Omental fat pad (tissue), 4 donors: ENCODE results near the gene STAT1. TPM values are rescaled to one million over a fixed set of nuclear protein-coding genes. Genes with fewer than 3 reads are reported as not detected.
A peak's percentile ranks its signal among the peaks of the same experiment; 100 is the strongest.
"Not testable (repeated sequence)": the region's sequence is repeated elsewhere in the genome, so short reads cannot be mapped to it uniquely, and the experiment has no call there.

Source experiments
- ATAC-seq: fragments of 150-250 bp; one replicate; pipeline ENCODE4 v1.9.1; 2016; ENCODE audit warnings: mild to moderate bottlenecking, moderate library complexity; ENCODE audit not compliant: low FRiP score
- DNase-seq: peaks from one replicate; pipeline ENCODE4 v3.0.0-alpha.2; 2019; ENCODE audit warnings: low spot score
- total RNA-seq, 4 donors: library from RNA; depleted of rRNA; stranded (reverse); fragments of >200 nt; gene quantifications; one replicate each; pipeline ENCODE4 v1.1.0, GENCODE V29; 2016
- TF ChIP-seq, protein P1 (sequence below), 3 donors: fragments of 450-650 bp; IDR thresholded peaks; one replicate each; pipeline ENCODE4 v1.5.1; 2016 to 2017; ENCODE audit warnings: antibody characterized with exemption in 3 of 3, mild to moderate bottlenecking in 3 of 3, moderate library complexity in 2 of 3

STAT1 gene
- total RNA-seq, 4 donors from 2014 or later: 63.5 to 161 (median 95.1) TPM

DNA sequence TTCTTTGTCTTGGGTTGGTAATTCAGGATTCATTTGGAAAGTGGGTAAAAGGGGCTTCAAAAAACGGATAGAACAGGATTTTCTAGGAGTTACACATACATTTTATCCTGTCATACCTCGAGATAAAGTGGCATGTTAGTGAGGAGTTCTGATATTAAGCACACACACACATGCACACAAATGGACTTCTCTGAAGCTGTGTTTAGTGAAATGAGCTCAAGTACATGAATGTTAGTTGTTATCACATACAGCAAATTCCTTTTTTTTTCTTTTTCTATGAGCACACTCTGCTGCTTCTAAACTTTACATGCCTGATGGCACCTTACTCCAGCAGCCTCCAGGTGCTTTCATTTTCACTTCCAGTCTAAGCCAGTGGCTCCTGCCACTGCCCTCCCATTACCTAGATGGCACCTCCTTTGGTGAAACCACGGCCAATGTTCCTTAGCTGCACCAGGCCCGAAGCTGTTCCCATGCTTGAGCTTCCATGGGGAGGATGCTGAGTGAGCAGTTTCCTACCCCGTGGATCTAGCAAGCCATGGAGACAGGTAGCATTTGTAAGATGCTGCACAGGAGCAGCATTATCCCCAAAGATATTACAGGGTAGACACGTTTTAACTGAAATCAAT lies 49.7 kb downstream of the STAT1 start:
- no peak for DNase-seq
- no peak for ATAC-seq
- TF ChIP-seq, protein P1, sequence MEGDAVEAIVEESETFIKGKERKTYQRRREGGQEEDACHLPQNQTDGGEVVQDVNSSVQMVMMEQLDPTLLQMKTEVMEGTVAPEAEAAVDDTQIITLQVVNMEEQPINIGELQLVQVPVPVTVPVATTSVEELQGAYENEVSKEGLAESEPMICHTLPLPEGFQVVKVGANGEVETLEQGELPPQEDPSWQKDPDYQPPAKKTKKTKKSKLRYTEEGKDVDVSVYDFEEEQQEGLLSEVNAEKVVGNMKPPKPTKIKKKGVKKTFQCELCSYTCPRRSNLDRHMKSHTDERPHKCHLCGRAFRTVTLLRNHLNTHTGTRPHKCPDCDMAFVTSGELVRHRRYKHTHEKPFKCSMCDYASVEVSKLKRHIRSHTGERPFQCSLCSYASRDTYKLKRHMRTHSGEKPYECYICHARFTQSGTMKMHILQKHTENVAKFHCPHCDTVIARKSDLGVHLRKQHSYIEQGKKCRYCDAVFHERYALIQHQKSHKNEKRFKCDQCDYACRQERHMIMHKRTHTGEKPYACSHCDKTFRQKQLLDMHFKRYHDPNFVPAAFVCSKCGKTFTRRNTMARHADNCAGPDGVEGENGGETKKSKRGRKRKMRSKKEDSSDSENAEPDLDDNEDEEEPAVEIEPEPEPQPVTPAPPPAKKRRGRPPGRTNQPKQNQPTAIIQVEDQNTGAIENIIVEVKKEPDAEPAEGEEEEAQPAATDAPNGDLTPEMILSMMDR (IDR thresholded peaks at IDR 0.05): no peak

DNA sequence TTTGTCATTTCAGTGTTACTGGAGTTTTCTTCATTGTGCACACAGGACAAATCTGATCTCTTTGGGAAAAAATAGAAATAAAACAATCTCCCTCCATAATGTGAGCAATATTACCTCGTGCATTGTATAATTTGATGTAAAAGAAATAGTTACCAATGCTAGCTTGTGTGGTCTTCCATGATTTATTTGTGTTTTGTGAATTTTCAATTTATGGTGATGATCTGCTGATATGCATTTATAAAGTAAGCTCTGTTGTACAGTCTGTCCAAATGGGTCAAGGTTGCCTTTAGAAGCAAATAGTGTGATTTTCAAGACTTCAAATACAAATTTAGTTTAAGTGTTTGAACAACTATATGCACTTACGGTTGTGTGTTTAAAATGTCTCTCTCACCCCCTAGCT lies 50.9 kb downstream of the STAT1 start:
- TF ChIP-seq, protein P1 (IDR thresholded peaks at IDR 0.05): no peak
- no peak for ATAC-seq
- no peak for DNase-seq

DNA sequence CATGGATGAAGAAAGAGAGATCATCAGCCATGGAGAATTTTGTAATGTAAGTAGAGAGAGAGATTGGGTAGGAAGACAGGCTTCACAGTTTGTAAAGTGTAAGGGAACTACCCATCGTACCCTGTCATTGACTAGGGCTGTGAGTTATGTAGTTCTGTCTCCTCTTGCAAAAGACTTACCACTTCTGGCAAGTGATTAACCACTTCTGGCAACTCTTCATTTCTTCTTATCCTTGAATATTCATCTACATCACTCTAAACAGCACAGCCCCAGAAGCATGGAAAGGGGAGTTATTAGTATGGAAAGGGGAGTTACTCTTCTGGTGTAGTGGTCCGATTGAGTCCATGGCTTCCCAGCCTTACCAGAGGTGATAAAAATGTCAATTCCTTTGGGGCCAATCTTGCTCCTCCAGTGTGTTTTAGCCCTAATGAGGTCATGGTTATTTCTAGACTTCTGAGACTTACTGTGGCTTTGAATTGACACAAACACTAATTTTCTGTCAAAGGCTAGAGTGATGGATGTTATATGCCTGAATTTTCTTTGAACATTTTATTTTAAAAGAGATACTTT lies 52.0 kb downstream of the STAT1 start:
- no peak for DNase-seq
- ATAC-seq: peak; percentile 90
- TF ChIP-seq, protein P1 (IDR thresholded peaks at IDR 0.05): no peak

DNA sequence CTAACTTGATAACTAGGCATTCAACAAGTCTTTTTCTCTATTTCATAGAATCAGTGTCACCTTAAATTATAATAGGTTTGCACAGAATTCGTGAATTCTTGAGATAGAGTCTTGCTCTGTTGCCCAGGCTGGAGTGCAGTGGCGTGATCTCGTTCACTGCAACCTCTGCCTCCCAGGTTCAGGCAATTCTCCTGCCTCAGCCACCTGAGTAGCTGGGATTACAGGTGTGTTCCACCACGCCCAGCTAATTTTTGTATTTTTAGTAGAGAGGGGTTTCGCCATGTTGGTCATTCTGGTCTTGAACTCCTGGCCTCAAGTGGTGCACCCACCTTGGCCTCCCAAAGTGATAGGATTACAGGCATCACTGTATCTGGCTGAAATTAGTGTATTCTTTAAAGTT lies 52.9 kb downstream of the STAT1 start:
- ATAC-seq, DNase-seq: not testable (repeated sequence)

DNA sequence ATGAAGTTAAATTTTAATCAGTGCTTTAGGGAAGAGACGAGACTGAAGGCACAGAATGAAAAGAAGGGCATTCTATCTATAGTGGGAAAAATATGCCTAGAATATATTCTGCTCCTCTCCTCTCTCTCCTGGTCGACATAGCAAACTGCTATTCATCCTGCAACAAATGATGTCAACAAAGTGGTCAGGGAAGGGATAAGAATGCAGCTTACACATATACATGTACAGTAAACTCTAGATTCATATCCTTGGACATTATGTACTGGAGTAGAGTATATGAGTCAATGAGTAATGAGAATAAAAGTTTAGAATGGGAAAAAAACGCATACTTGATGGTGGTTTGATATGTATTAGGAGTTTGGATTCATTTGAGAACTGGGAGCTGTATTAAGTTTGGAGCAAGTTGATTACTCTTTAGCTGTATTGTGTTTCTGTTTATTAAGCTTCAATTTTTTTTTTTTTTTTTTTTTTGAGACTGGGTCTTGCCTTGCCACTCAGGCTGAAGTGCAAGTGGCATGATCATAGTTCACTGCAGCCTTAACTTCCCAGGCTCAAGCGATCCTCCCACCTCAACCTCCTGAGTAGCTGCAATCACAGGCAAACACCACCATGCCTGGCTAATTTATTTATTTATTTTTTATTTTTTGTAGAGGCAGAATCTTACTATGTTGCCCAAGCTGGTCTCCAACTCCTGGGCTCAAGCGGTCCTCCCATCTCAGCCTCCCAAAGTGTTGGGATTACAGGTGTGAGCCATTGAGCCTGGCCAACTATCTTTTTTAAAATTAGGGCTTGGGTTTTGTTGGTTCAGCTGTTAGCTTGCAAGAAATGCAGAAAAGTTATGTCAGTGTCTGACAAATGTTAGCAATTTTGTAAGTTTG lies 53.8 kb downstream of the STAT1 start:
- TF ChIP-seq, protein P1 (IDR thresholded peaks at IDR 0.05): no peak
- ATAC-seq: no peak

DNA sequence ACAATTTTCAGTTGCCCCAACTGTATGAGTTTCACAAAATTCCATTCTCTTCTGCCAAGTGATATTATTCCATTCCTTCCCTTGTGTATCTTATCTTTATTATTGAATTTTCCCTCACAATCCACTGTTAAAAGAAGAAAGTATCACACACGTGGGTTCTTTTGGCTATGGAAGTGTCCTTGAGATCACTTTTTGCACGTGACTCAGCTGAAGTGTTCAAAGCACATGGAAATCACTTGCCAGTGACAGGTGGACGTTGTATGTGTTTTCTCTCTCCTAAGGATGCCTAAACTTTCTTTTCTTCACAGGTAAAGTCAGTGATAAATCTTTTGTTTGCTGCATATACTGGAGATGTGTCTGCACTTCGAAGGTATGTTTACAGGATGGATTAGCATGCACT lies 60.7 kb downstream of the STAT1 start:
- TF ChIP-seq, protein P1 (IDR thresholded peaks at IDR 0.05): no peak
- ATAC-seq (no peak), DNase-seq (no peak)

More for the DNA sequence above, 53.8 kb downstream of the STAT1 start:
- no peak for DNase-seq

DNA sequence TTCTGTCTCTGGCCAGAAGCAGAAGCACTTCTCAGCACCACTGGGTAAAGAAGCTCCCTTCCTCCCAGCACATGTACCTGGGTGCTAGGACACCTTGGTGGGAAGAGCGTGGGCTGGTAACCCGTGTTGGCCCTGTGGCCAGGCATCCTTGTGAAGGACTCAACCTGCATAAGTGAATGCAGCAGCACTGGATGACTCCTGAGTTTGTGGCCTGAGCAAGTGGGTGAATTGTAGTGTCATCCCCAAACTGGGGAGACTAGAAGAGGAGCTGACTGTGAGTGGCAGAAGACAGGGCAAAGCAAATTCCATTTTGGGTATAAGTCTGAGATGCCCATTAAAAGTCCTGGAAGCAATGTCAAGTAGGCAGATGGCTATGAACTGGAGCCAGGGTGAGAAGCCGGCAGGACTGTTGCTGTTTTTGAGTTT lies 63.4 kb downstream of the STAT1 start:
- TF ChIP-seq, protein P1 (IDR thresholded peaks at IDR 0.05): no peak
- no peak for DNase-seq
- ATAC-seq: no peak
